GM19099 (cell line): Measurements from ENCODE around the gene PTBP3.

Experiments used
- POLR2A ChIP-seq: IDR thresholded peaks from 3 replicates; pipeline ENCODE4 v1.6.1; 2011; ENCODE audit warnings: low read depth; ENCODE audit not compliant: insufficient read length; ENCODE audit errors: extremely low read depth

Gene PTBP3

GRCh38 chr9:112175796-112176315 is 157.6 kb downstream of the PTBP3 start:
- TF ChIP-seq POLR2A, result no peak

- TF ChIP-seq POLR2A, result peak; percentile 26
Measured at GRCh38 chr9:112174965-112175795, 158.2 kb downstream of the PTBP3 start, which contains the start of gene SUSD1. Gene SUSD1 (minus strand): TSS chr9:112175297. CDS start chr9:112175235, 62 bp downstream.

- peak; percentile 19 for TF ChIP-seq POLR2A
Measured at GRCh38 chr9:112174222-112174964, 159.0 kb downstream of the PTBP3 start.

- no peak for TF ChIP-seq POLR2A
Measured at GRCh38 chr9:112173489-112174221, 159.8 kb downstream of the PTBP3 start.

GRCh38 chr9:112170968-112171367 is 162.5 kb downstream of the PTBP3 start:
- no peak for TF ChIP-seq POLR2A

- no peak for TF ChIP-seq POLR2A
Measured at GRCh38 chr9:112170235-112170634, 163.2 kb downstream of the PTBP3 start.

GRCh38 chr9:112169368-112169767 is 164.1 kb downstream of the PTBP3 start:
- no peak for TF ChIP-seq POLR2A

GRCh38 chr9:112168197-112168596 is 165.2 kb downstream of the PTBP3 start:
- TF ChIP-seq POLR2A, result no peak
